Thyroid gland (tissue), 4 donors: Measurements from ENCODE around the gene DLG2.

Experiments
- POLR2A ChIP-seq, 2 donors: fragments of 450-650 bp; IDR thresholded peaks; one replicate each; pipeline ENCODE4 v1.6.1; 2017; ENCODE audit warnings: antibody characterized with exemption in 2 of 2, mild to moderate bottlenecking in 2 of 2, moderate library complexity in 1 of 2
- TF ChIP-seq, protein P1 (sequence below), 6 experiments: fragments of 200-600 bp in 3 of 6; fragments of 450-650 bp in 3 of 6; sonication (generic) in 3 of 6; IDR thresholded peaks; one replicate each; pipeline ENCODE4 v1.5.1; 2016 to 2019; ENCODE audit warnings: antibody characterized with exemption in 6 of 6, mild to moderate bottlenecking in 2 of 6, inconsistent platforms in 1 of 6, moderate library complexity in 1 of 6

DNA sequence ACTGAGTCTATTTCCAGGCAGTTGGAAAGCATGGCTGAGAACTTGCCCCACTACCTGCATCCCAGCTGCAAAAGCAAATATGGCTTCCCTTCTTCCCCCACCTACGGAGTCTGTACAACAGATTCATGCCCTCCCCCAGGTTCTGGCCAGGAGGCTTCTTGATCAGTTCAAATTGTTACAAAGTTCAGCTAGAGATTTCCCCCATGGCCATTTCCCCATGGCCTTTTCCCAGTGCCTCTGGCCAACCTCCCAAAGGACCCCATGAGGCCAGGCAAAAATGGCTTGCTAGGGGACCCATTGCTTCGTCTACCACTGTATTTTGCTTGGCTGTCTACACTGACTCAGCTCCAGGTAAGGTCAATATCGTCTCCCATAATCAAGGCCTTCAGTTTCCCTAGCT is 203.3 kb downstream of the DLG2 start:
- TF ChIP-seq POLR2A (IDR thresholded peaks at IDR 0.05) = no peak
- TF ChIP-seq, protein P1, sequence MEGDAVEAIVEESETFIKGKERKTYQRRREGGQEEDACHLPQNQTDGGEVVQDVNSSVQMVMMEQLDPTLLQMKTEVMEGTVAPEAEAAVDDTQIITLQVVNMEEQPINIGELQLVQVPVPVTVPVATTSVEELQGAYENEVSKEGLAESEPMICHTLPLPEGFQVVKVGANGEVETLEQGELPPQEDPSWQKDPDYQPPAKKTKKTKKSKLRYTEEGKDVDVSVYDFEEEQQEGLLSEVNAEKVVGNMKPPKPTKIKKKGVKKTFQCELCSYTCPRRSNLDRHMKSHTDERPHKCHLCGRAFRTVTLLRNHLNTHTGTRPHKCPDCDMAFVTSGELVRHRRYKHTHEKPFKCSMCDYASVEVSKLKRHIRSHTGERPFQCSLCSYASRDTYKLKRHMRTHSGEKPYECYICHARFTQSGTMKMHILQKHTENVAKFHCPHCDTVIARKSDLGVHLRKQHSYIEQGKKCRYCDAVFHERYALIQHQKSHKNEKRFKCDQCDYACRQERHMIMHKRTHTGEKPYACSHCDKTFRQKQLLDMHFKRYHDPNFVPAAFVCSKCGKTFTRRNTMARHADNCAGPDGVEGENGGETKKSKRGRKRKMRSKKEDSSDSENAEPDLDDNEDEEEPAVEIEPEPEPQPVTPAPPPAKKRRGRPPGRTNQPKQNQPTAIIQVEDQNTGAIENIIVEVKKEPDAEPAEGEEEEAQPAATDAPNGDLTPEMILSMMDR (IDR thresholded peaks at IDR 0.05) = no peak
